Measurements from ENCODE around the gene HDAC11. TPM values are rescaled to one million over a fixed set of nuclear protein-coding genes. Genes with fewer than 3 reads are reported as not detected.

Gene HDAC11
- total RNA-seq, 6 donors from 2014 or later, result 11.5 to 28.1 (median 18.0) TPM

DNA sequence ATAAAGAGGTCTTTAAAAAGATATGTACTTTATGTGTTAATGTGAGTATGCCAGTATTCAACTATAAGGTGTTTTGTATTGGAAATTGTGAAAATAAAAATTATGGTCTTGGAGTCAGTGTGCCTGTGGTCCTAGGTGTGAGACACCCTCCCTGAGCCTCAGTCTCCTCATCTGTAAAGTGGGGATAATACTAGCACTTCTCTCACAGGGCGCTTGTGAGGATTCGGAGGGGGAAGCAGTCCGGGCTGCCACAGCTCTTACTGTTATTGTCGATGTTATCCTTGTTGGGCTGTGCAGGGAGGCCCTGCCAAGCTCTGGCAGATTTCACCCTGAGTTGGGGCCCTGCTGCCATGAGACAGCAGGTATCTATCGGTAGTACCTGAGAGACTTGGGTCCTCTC, 42.1 kb downstream of the HDAC11 start:
- no peak for TF ChIP-seq CTCF (IDR thresholded peaks at IDR 0.05)
- Histone ChIP-seq H3K9me3 (no peaks in the 10 kb centered on the region), H3K36me3 (no peaks in the 10 kb centered on the region), H3K4me3 (no peak overlapping the region), H3K27me3 (no peaks in the 10 kb centered on the region), H3K27ac (no peak overlapping the region), H3K4me1 (no peaks in the 10 kb centered on the region)
- no peak for DNase-seq
- ATAC-seq (ENCODE audit: low FRiP score in 2 of 2), result no peak
- WGBS, 2 donors, result 89 to 99% methylated on average over 5 of the region's 5 CpGs

DNA sequence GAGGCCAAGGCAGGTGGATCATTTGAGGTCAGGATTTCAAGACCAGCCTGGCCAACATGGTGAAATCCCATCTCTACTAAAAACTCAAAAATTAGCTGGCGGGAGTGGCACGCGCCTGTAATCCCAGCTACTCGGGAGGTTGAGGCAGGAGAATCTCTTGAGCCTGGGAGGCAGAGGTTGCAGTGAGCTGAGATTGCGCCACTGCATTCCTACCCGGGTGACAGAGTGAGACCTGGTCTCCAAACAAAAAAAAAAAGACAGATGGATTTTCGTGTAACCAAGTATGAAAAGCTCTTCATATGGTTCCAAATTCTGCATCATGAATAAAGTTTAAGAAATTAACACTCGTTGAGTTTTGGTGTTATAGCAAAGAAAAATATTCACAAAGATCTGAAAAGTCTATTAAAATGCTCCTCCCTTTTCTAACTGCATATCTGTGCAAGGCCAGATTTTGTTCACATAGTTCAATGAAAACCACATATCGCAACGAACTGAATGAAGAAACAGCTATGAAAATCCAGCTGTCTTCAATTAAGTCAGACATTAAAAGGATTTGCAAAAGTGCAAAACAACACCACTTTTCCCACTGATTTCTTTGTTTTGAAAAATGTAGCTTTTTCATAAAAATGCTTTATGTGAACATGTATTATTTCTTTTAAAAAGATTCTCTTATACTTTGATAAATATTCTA, 45.0 kb downstream of the HDAC11 start:
- WGBS, 2 donors, result 73 to 80% methylated on average over 10 of the region's 10 CpGs
- no peaks in the 10 kb centered on the region for H3K9me3 ChIP-seq
- H3K27me3 ChIP-seq, result no peaks in the 10 kb centered on the region
- H3K4me1 ChIP-seq, result no peaks in the 10 kb centered on the region
- H3K4me3 ChIP-seq, result no peak overlapping the region
- DNase-seq (no peak), ATAC-seq (ENCODE audit: low FRiP score in 2 of 2) (peak in 1 of 2 donors; percentile 56)
- no peak overlapping the region for H3K27ac ChIP-seq
- TF ChIP-seq POLR2A (IDR thresholded peaks at IDR 0.05) (no peak), EP300 (IDR thresholded peaks at IDR 0.05) (no peak), CTCF (IDR thresholded peaks at IDR 0.05) (no peak), POLR2AphosphoS5 (IDR thresholded peaks at IDR 0.05) (no peak)
- H3K36me3 ChIP-seq, result no peaks in the 10 kb centered on the region

- Histone ChIP-seq H3K27me3 (no peaks in the 10 kb centered on the region), H3K27ac (peak overlapping the region in 1 of 4 donors; percentile 30), H3K4me3 (no peak overlapping the region), H3K36me3 (no peaks in the 10 kb centered on the region), H3K4me1 (no peaks in the 10 kb centered on the region), H3K9me3 (no peaks in the 10 kb centered on the region)
- DNase-seq, result peak in 1 of 2 donors; percentile 77
- ATAC-seq (ENCODE audit: low FRiP score in 2 of 2), result peak in 1 of 2 donors; percentile 34
- 60 to 71% methylated on average over 14 to 20 of the region's 20 CpGs for WGBS, 2 donors
- TF ChIP-seq EP300 (IDR thresholded peaks at IDR 0.05) (no peak), CTCF (IDR thresholded peaks at IDR 0.05) (no peak), POLR2A (IDR thresholded peaks at IDR 0.05) (no peak), POLR2AphosphoS5 (IDR thresholded peaks at IDR 0.05) (no peak)
Measured at GRCh38 chr3:13525827-13526625, 45.9 kb downstream of the HDAC11 start.

DNA sequence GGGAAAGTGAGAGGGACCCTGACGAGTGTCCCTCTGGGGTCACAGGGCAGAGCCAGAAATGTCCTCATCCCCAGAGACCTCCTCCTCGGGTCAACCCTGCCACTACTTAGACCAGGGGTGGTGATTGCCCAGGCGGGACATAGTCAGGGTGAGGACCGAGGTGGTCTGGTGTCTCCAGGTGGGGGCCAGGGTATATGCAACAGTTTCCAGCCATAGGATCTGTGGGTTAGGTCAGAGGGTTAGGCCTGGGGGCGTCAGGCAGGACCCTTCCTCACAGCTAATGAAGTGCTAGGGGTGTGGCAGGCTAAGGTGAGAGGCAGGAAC, 46.5 kb downstream of the HDAC11 start:
- Histone ChIP-seq H3K36me3 (no peaks in the 10 kb centered on the region), H3K4me3 (no peak overlapping the region), H3K27ac (peak overlapping the region in 1 of 4 donors; percentile 30), H3K9me3 (no peaks in the 10 kb centered on the region), H3K4me1 (no peaks in the 10 kb centered on the region), H3K27me3 (no peaks in the 10 kb centered on the region)
- no peak for ATAC-seq (ENCODE audit: low FRiP score in 2 of 2)
- WGBS, 2 donors, result 66 to 80% methylated on average over 2 to 5 of the region's 5 CpGs
- DNase-seq, result no peak
- TF ChIP-seq CTCF (IDR thresholded peaks at IDR 0.05) (no peak), POLR2AphosphoS5 (IDR thresholded peaks at IDR 0.05) (no peak), EP300 (IDR thresholded peaks at IDR 0.05) (no peak), POLR2A (IDR thresholded peaks at IDR 0.05) (no peak)

All from upper lobe of left lung (tissue), 6 donors.